NT2/D1 (cell line): Measurements from ENCODE around the gene ADAMTS4.

Experiments
- DNase-seq: peaks from one replicate; pipeline ENCODE4 v3.0.0-alpha.2; 2011; ENCODE audit warnings: low read depth, low spot score
- H3K27me3 ChIP-seq: 2 replicates; pipeline ENCODE4 v1.6.0; 2011; ENCODE audit warnings: mild to moderate bottlenecking; ENCODE audit not compliant: insufficient read length, insufficient read depth
- H3K36me3 ChIP-seq: 2 replicates; pipeline ENCODE4 v1.6.1; 2011; ENCODE audit warnings: mild to moderate bottlenecking, low read length, mixed read lengths; ENCODE audit not compliant: insufficient read depth, insufficient read length
- H3K4me1 ChIP-seq: 2 replicates; pipeline ENCODE4 v1.5.1; 2011; ENCODE audit not compliant: insufficient read depth, insufficient read length
- H3K4me3 ChIP-seq: 2 replicates; pipeline ENCODE4 v1.5.1; 2011; ENCODE audit warnings: low read depth; ENCODE audit not compliant: insufficient read length
- H3K9ac ChIP-seq: 2 replicates; pipeline ENCODE4 v1.6.0; 2011; ENCODE audit warnings: low read depth; ENCODE audit not compliant: insufficient read length
- H3K9me3 ChIP-seq: 2 replicates; pipeline ENCODE4 v1.5.1; 2011; ENCODE audit warnings: mild to moderate bottlenecking, low read length; ENCODE audit not compliant: insufficient read depth
- SUZ12 ChIP-seq: IDR thresholded peaks from 2 replicates; pipeline ENCODE4 v1.6.1; 2011; ENCODE audit not compliant: insufficient read length, insufficient read depth; ENCODE audit errors: extremely low read depth
- YY1 ChIP-seq: IDR thresholded peaks from 2 replicates; pipeline ENCODE4 v1.6.1; 2011; ENCODE audit not compliant: insufficient read length, insufficient read depth
- ZNF274 ChIP-seq: IDR thresholded peaks from 2 replicates; pipeline ENCODE4 v1.6.1; 2011; ENCODE audit warnings: mild to moderate bottlenecking, low read depth, low read length

ADAMTS4 gene

DNA sequence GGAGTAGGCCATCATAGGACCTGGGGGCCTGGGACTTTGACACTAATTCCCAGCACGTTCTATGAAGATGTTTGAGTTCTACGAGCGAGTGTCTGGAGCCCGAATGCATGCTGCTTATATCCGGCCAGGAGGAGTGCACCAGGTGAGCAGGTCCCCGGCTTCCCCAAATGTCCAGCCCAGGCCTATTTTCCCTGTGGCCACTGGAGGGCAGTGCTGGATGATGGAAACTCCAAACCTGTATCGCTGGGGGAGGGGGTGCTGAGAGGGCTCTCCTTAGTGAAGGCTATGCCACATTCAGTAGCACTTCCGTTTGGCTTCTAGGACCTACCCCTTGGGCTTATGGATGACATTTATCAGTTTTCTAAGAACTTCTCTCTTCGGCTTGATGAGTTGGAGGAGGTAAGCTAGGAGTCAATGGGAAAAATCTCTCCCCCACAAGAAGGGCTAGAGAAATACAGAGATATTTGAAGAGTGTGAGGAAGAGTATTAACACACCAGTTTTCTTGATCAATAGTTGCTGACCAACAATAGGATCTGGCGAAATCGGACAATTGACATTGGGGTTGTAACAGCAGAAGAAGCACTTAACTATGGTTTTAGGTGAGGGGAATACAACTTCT is 11.0 kb upstream of the ADAMTS4 start:
- DNase-seq: peak; percentile 87
- Histone ChIP-seq H3K27me3 (no peaks in the 10 kb centered on the region), H3K4me3 (no peak overlapping the region), H3K4me1 (peaks cover 2% of the 10 kb centered on the region), H3K36me3 (peaks cover 93% of the 10 kb centered on the region), H3K9me3 (no peaks in the 10 kb centered on the region), H3K9ac (no peak overlapping the region)
- TF ChIP-seq YY1: no peak
- no peak for TF ChIP-seq SUZ12
- TF ChIP-seq ZNF274: no peak

DNA sequence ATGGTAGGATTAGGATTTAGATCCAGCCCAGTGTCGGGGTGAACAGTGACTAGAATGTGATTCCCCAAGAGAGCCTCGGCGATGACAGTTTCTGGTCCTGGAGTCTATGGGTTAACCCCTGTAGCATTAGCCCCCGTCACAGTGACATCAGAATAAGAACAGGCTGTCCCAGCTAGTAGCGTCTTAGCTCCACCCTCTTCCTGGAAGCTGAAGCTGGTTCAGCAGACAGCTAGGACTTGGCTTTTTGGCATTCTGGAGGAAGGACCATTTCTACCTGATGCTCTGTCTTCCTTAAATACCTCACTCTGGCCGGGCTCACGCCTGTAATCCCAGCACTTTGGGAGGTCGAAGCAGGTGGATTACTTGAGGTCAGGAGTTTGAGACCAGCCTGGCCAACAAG is 8.3 kb upstream of the ADAMTS4 start:
- TF ChIP-seq YY1: no peak
- no peak for TF ChIP-seq ZNF274
- no peak for TF ChIP-seq SUZ12
- Histone ChIP-seq H3K9me3 (no peaks in the 10 kb centered on the region), H3K4me3 (no peak overlapping the region), H3K4me1 (peaks cover 4% of the 10 kb centered on the region), H3K9ac (no peak overlapping the region), H3K27me3 (no peaks in the 10 kb centered on the region), H3K36me3 (peaks cover 85% of the 10 kb centered on the region)
- no peak for DNase-seq

DNA sequence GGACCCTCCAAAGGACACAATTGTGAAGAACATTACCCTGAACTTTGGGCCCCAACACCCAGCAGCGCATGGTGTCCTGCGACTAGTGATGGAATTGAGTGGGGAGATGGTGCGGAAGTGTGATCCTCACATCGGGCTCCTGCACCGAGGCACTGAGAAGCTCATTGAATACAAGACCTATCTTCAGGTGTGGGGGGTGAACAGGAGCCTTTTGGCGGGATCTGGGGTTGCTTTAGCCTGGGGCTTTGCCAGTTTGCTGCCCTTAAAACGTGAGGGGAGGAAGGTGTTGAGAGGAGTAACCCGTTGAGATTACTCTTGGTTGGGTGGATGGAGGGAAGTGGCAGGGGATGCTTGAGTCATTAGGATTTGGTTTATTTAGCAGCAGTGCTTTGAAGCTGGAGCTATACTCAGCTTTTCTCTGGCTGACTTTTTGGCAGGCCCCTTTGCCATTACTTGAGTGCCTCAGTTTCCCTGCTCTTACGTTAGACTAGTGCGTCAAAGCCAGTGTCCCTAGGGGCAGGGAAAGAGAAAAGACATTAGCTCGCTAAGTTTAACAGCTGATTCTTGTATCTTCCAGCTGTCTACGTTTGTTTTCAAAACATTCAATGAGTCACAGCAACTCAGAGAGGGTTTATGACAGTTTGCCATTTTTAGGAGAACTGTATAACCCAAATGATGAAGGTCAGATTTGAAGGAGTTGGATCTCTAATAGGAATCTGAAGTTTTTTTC is 7.7 kb upstream of the ADAMTS4 start:
- DNase-seq: no peak
- Histone ChIP-seq H3K4me1 (peaks cover 8% of the 10 kb centered on the region), H3K36me3 (peaks cover 79% of the 10 kb centered on the region), H3K9ac (no peak overlapping the region), H3K9me3 (no peaks in the 10 kb centered on the region), H3K27me3 (no peaks in the 10 kb centered on the region), H3K4me3 (no peak overlapping the region)
- TF ChIP-seq SUZ12 (no peak), ZNF274 (no peak), YY1 (no peak)

DNA sequence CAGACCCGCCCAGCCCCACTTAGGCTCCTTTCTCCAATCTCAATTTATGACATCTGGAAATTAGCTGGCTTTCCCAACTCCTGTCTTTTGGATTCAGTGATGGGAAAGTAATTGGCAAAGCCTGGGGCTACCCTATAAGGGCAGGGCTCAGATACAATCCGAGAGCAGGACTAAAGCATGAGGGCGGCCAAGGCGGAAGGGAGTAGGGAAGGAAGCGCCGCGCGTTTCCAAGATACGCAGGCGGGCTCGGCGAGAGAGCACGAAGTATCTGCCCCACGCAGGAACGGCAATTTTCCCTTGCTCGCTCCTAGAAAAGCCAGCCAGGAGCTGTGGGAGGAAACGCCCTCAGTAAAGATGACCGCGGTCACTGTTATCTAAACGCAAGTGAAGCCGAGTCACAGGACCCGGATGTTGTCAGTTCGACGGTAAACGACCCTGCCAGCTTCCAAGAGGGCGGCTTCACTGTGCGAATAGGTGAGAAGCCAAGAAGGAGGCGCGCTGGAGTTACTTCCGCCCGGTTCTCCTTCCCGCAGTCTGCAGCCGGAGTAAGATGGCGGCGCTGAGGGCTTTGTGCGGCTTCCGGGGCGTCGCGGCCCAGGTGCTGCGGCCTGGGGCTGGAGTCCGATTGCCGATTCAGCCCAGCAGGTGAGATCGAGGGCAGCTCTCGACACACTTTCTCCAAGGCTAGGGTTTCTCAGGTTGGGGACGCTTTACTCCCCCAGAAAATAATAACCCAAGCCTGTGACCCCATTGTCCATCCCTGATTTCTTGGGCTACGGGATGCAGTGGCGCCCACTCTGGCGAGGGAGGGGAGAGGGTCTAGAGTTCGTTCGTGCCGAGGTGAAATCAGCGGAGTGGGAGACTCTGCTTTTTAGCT is 3.2 kb upstream of the ADAMTS4 start, which contains the start of gene NDUFS2:
TSS of gene NDUFS2 (plus strand) at position 532 of the 877 bp plus-strand sequence. CDS start at position 551, 19 bp downstream.
- Histone ChIP-seq H3K27me3 (no peaks in the 10 kb centered on the region), H3K4me1 (peaks cover 36% of the 10 kb centered on the region), H3K36me3 (peaks cover 39% of the 10 kb centered on the region), H3K9me3 (no peaks in the 10 kb centered on the region), H3K9ac (peak within 1 kb of the TSS; percentile 96), H3K4me3 (peak within 1 kb of the TSS; percentile 83)
- DNase-seq: peak; percentile 100
- TF ChIP-seq YY1 (peak; percentile 100), ZNF274 (no peak)

DNA sequence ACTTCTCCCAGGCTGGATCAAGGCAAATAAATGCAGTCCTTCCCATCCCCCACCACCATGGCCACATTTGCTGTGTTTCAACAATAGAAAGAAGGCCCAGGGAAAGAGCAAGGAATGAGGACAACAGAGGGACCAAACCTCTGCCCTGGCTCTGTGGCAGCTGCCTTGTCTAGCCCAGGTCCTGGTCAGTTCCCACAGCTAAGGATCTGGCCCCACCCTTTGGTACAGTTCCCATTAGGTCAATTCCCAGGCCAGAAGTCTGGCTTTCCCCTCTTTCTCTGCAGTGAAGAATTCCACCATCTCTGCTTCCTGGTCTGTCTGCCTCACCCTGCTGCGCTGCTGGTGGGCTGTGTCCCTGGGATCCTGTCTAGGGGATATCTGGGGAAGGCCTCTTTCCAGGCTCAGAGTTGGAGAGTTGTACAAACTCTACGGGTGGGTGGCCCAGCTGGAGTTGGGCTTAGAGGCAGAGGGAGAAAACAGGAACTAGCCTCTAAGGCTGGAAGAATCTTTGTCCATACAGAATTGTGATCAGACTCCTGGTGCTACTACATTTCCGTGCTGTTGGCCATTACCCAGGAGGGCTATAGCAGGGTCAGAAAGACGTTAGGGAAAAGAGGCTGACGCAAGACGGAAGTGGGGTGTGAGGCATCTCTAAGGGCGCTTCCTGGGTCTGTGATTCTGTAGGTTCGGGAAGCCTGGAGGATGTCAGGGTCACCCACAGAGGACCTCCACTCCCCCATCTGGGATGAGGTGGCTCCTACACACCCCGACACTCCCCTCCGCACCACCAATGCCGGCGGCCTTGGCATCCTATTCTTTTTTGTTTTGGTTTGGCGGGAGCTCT is 2.4 kb upstream of the ADAMTS4 start:
- DNase-seq: no peak
- TF ChIP-seq YY1 (no peak), SUZ12 (no peak), ZNF274 (no peak)
- Histone ChIP-seq H3K36me3 (peaks cover 35% of the 10 kb centered on the region), H3K4me3 (peak overlapping the region; percentile 83), H3K9ac (peak overlapping the region; percentile 96), H3K27me3 (no peaks in the 10 kb centered on the region), H3K9me3 (no peaks in the 10 kb centered on the region), H3K4me1 (peaks cover 42% of the 10 kb centered on the region)

DNA sequence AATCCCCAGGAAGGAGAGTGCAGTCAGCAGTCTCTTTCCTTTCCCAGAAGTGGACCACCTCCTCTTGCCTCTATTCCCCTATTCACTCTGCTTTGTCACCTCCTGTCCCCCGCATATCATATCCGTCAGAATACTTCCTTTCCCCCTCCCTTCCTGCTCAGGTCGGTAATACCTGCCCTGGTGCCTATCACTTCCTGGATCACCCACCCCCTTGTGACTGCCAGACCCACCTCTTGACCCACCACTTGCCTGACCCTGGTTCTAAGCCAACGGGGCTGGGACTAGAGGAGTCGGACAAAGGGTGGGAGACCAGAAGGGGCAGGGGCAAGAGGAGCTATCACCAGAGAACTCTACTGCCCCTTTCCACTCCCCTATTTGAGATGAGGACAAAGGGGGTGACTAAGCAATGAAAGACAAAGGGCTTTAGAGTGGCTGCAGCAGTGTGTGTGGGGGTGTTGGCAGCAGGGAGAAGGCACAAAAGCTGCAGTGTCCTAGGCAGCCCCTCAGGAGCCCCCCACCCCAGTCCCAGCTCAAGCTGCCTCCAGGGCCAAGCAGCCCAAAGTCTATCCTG is 1.7 kb upstream of the ADAMTS4 start:
- Histone ChIP-seq H3K9ac (peak overlapping the region; percentile 96), H3K9me3 (no peaks in the 10 kb centered on the region), H3K4me3 (no peak overlapping the region), H3K27me3 (no peaks in the 10 kb centered on the region), H3K36me3 (peaks cover 35% of the 10 kb centered on the region), H3K4me1 (peaks cover 42% of the 10 kb centered on the region)
- no peak for TF ChIP-seq SUZ12
- TF ChIP-seq ZNF274: no peak
- no peak for TF ChIP-seq YY1
- peak; percentile 59 for DNase-seq
